Panc1 (cell line): Measurements from ENCODE around the gene LIMK1. TPM values are rescaled to one million over a fixed set of nuclear protein-coding genes. Genes with fewer than 3 reads are reported as not detected.
A peak's percentile ranks its signal among the peaks of the same experiment; 100 is the strongest.

ENCODE experiments used
- ATAC-seq: fragments of 200-7000 bp; cut with Tn5 transposase; 2 replicates; pipeline ENCODE4 v1.9.1; 2020; ENCODE audit warnings: mild to moderate bottlenecking, moderate library complexity
- BruUV-seq: library from RNA; stranded (reverse); fragments of 400-500 nt; replicated peaks from 2 replicates; lab custom pipeline; 2021; lab: Mats Ljungman, UMichigan
- CTCF ChIA-PET: fragments of 300-600 bp; sonication (Branson Sonifier 250); formaldehyde crosslinking; loops from one replicate; lab custom pipeline; 2022; ENCODE audit warnings: antibody characterized with exemption; lab: Charles Lee
- POLR2A ChIA-PET: fragments of 300-600 bp; sonication (Branson Sonifier 250); formaldehyde crosslinking; loops from one replicate; lab custom pipeline; 2022; ENCODE audit warnings: antibody characterized with exemption; lab: Charles Lee
- DNase-seq: peaks from one replicate; pipeline ENCODE4 v3.0.0-alpha.2; 2010; ENCODE audit warnings: low read depth, low spot score
- H3K27ac ChIP-seq: 2 replicates; pipeline ENCODE4 v1.5.1; 2011; ENCODE audit warnings: mild to moderate bottlenecking, low read length, inconsistent platforms
- H3K27me3 ChIP-seq: fragments of 200-500 bp; sonication (Bioruptor generic); 2 replicates; pipeline ENCODE4 v1.6.0; 2014; ENCODE audit warnings: low read length, inconsistent platforms; ENCODE audit not compliant: control insufficient read depth, insufficient read depth
- H3K36me3 ChIP-seq: fragments of 200-500 bp; sonication (Bioruptor generic); 2 replicates; pipeline ENCODE4 v1.5.1; 2014; ENCODE audit warnings: inconsistent platforms, mild to moderate bottlenecking, low read length, moderate library complexity; ENCODE audit not compliant: control insufficient read depth, insufficient read depth
- H3K4me1 ChIP-seq: 2 replicates; pipeline ENCODE4 v1.5.1; 2011; ENCODE audit warnings: inconsistent platforms, mild to moderate bottlenecking, low read length, moderate library complexity; ENCODE audit not compliant: control insufficient read depth, insufficient read depth
- H3K4me3 ChIP-seq, 2 experiments: 2 replicates each; pipeline ENCODE4 v1.5.1; 2011 to 2012; ENCODE audit warnings: low read depth in 2 of 2, low read length in 2 of 2, mild to moderate bottlenecking in 2 of 2, inconsistent platforms in 1 of 2, moderate library complexity in 1 of 2
- H3K9me3 ChIP-seq: fragments of 200-500 bp; sonication (Bioruptor generic); 2 replicates; pipeline ENCODE4 v1.5.1; 2014; ENCODE audit warnings: low read depth, mild to moderate bottlenecking, inconsistent platforms, low read length, moderate library complexity; ENCODE audit not compliant: control insufficient read depth, insufficient read depth
- POLR2AphosphoS5 ChIP-seq: IDR thresholded peaks from 2 replicates; pipeline ENCODE4 v1.6.1; 2012; ENCODE audit warnings: mild to moderate bottlenecking, low read depth, low read length, moderate library complexity
- REST ChIP-seq, 2 experiments: IDR thresholded peaks; 2 replicates each; pipeline ENCODE4 v1.6.1; 2011 to 2012; ENCODE audit warnings: low read depth in 2 of 2, control low read depth in 1 of 2, low read length in 1 of 2, mild to moderate bottlenecking in 1 of 2, moderate library complexity in 1 of 2; ENCODE audit not compliant: insufficient read depth in 1 of 2
- SIN3A ChIP-seq: IDR thresholded peaks from 2 replicates; pipeline ENCODE4 v1.6.1; 2012; ENCODE audit warnings: low read depth, mild to moderate bottlenecking, low read length, moderate library complexity, borderline replicate concordance; ENCODE audit not compliant: insufficient read depth
- TCF7L2 ChIP-seq: IDR thresholded peaks from 2 replicates; pipeline ENCODE4 v1.6.1; 2011; ENCODE audit warnings: mild to moderate bottlenecking, low read depth, low read length, inconsistent platforms
- in situ Hi-C: cut with HindIII; loops from 2 replicates; pipeline ENCODE4 v1.10.0; 2016; ENCODE audit warnings: low sequenced_read_pairs, low pct_unique_long_range_greater_than_20kb
- intact Hi-C: fragments of 100-400 bp; cut with micrococcal nuclease; formaldehyde crosslinking; loops from one replicate; pipeline ENCODE4 v1.10.0; 2022; ENCODE audit not compliant: unreplicated experiment
- total RNA-seq: library from RNA; stranded (reverse); gene quantifications from one replicate; pipeline ENCODE4 v1.2.1, GENCODE V29; 2021; ENCODE audit not compliant: unreplicated experiment
- TF ChIP-seq, protein P1 (sequence below): fragments of 450-650 bp; IDR thresholded peaks from 2 replicates; pipeline ENCODE4 v1.5.1; 2017; ENCODE audit warnings: mild to moderate bottlenecking

LIMK1 gene
- total RNA-seq, 1 experiment from 2014 or later, result 59.6 TPM

DNA sequence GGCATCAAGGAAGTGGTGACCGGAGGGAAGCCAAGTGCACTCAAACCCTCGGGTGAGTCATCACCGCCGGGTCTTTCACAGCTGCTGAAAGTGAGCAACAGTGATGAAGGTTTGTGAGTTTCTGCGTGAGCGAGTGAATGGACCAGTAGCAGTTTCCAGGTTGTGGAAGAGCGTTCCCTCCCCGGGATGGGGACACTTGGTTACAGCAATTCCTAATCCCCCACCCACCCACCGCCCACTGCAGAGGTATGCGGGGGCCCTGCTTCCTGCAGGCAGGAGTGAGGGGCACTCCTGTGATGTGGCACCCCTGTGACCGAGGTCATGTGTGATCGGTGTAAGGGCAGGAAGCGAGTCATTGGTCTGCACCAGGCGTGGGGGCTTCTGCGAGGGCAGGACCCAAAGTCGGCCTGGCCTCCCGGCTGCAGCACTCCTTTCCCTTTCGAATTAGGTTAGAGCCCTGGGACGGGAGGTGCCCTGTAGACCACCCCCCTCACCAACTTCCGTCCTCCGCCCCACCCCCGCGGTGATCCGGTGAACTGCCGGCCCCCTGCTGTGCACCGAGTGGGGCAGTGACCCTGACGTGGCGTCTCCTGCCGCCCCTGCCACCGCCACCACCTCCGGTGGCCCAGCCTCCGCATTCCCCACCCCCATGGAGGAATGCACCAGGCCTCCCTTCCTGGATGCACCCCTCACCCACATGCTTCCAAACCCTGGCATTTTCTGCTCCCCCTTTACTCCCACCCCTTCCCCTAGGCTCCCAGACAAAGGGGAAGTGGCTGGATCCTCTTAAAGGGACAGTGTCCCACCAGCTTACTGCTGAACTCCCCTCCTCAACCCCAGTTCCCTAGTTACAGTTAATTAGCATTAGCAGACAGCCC is 10.9 kb downstream of the LIMK1 start:
- in situ Hi-C loops (no loop called here), intact Hi-C loops (no loop called here)
- ATAC-seq, result peak; percentile 82
- Histone ChIP-seq H3K27ac (peak overlapping the region; percentile 67), H3K4me3 (peak overlapping the region; percentile 17 to 45; a peak in 3 of 4 replicates), H3K9me3 (no peaks in the 10 kb centered on the region), H3K36me3 (no peaks in the 10 kb centered on the region), H3K27me3 (no peaks in the 10 kb centered on the region), H3K4me1 (peaks cover 30% of the 10 kb centered on the region)
- DNase-seq, result peak; percentile 61
- ChIA-PET CTCF (interaction anchor here (0.6 kb wide), 1 partner anchor 121 kb away, joined by 3 read pairs; no protein-coding TSS in a partner anchor), POLR2A (no interaction called here)
- no peak for TF ChIP-seq TCF7L2
- TF ChIP-seq POLR2AphosphoS5, result no peak
- TF ChIP-seq REST (IDR thresholded peaks at IDR 0.05; ENCODE audit: insufficient read depth in 1 of 2, low read depth in 2 of 2, low read length in 1 of 2), result no peak
- TF ChIP-seq, protein P1, sequence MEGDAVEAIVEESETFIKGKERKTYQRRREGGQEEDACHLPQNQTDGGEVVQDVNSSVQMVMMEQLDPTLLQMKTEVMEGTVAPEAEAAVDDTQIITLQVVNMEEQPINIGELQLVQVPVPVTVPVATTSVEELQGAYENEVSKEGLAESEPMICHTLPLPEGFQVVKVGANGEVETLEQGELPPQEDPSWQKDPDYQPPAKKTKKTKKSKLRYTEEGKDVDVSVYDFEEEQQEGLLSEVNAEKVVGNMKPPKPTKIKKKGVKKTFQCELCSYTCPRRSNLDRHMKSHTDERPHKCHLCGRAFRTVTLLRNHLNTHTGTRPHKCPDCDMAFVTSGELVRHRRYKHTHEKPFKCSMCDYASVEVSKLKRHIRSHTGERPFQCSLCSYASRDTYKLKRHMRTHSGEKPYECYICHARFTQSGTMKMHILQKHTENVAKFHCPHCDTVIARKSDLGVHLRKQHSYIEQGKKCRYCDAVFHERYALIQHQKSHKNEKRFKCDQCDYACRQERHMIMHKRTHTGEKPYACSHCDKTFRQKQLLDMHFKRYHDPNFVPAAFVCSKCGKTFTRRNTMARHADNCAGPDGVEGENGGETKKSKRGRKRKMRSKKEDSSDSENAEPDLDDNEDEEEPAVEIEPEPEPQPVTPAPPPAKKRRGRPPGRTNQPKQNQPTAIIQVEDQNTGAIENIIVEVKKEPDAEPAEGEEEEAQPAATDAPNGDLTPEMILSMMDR, result no peak
- no peak for TF ChIP-seq SIN3A
- BruUV-seq, result no TSS peak

DNA sequence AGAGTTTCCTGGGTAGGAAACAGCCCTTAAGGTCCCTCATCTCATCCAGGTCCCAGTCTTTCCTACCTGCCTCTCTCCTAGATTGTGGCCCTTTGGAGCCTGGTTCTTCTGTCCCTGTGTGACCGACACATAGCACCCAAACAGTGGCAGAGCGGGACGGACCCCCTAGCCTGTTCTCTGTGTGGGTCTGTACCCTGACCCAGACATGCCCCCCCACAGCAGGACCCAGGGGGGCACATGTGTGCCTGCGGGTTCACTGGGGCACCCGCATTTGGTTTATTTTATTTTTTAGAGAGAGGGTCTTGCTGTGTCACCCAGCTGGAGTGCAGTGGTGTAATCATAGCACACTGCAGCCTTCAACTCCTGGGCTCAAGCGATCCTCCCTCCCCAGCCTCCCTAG is 11.5 kb downstream of the LIMK1 start:
- POLR2A ChIA-PET, result no interaction called here
- Histone ChIP-seq H3K36me3 (no peaks in the 10 kb centered on the region), H3K27ac (peak overlapping the region; percentile 67), H3K27me3 (no peaks in the 10 kb centered on the region), H3K4me3 (peak overlapping the region in 1 of 2 experiments; percentile 45; a peak in 2 of 4 replicates), H3K9me3 (no peaks in the 10 kb centered on the region), H3K4me1 (peaks cover 30% of the 10 kb centered on the region)
- TF ChIP-seq POLR2AphosphoS5, result no peak
- TF ChIP-seq SIN3A, result no peak
- no peak for TF ChIP-seq REST (IDR thresholded peaks at IDR 0.05; ENCODE audit: insufficient read depth in 1 of 2, low read depth in 2 of 2, low read length in 1 of 2)
- TF ChIP-seq, protein P1, result no peak
- DNase-seq (no peak), ATAC-seq (no peak)
- BruUV-seq, result no TSS peak
- intact Hi-C loops, result no loop called here
- CTCF ChIA-PET, result no interaction called here
- in situ Hi-C loops, result no loop called here
